Endodermal cell (in vitro differentiated cells): ENCODE data around the gene KLF2. TPM values are rescaled to one million over a fixed set of nuclear protein-coding genes. Genes with fewer than 3 reads are reported as not detected.

ENCODE experiments used
- DNase-seq: peaks from one replicate; pipeline ENCODE4 v3.0.0-alpha.2; 2017
- H3K27ac ChIP-seq: 2 replicates; pipeline ENCODE4 v1.5.1; 2013; ENCODE audit warnings: mild to moderate bottlenecking, low read depth, low read length, moderate library complexity
- H3K27me3 ChIP-seq: 2 replicates; pipeline ENCODE4 v1.6.1; 2013; ENCODE audit warnings: mild to moderate bottlenecking, low read length, moderate library complexity; ENCODE audit not compliant: insufficient read depth, control insufficient read depth, poor library complexity, severe bottlenecking
- H3K36me3 ChIP-seq: 2 replicates; pipeline ENCODE4 v1.7.0; 2013; ENCODE audit warnings: mild to moderate bottlenecking, low read length, moderate library complexity; ENCODE audit not compliant: control insufficient read depth, insufficient read depth
- H3K4me1 ChIP-seq: one replicate; pipeline ENCODE4 v1.7.0; 2013; ENCODE audit warnings: low read length; ENCODE audit not compliant: control insufficient read depth, insufficient read depth
- H3K4me3 ChIP-seq: 2 replicates; pipeline ENCODE4 v1.5.1; 2013; ENCODE audit warnings: mild to moderate bottlenecking, low read length, moderate library complexity
- H3K9ac ChIP-seq: 2 replicates; pipeline ENCODE4 v1.6.1; 2013; ENCODE audit warnings: mild to moderate bottlenecking, low read length, moderate library complexity; ENCODE audit not compliant: poor library complexity, severe bottlenecking; ENCODE audit errors: extremely low read depth
- H3K9me3 ChIP-seq: 2 replicates; pipeline ENCODE4 v1.6.1; 2013; ENCODE audit warnings: mild to moderate bottlenecking, low read length, moderate library complexity; ENCODE audit not compliant: control insufficient read depth
- H3K27ac Mint-ChIP-seq: 2 replicates; pipeline ENCODE4 v1.8.0; 2020; ENCODE audit warnings: mixed read lengths
- H3K27me3 Mint-ChIP-seq: 2 replicates; pipeline ENCODE4 v1.8.0; 2021; ENCODE audit warnings: mild to moderate bottlenecking, mixed read lengths; ENCODE audit not compliant: insufficient read depth
- H3K36me3 Mint-ChIP-seq: 2 replicates; pipeline ENCODE4 v1.8.0; 2020; ENCODE audit warnings: low read depth, mixed read lengths
- H3K4me1 Mint-ChIP-seq: 2 replicates; pipeline ENCODE4 v1.8.0; 2020; ENCODE audit warnings: mixed read lengths
- H3K4me3 Mint-ChIP-seq: 2 replicates; pipeline ENCODE4 v1.8.0; 2020; ENCODE audit warnings: mild to moderate bottlenecking, moderate library complexity, mixed read lengths
- H3K9me3 Mint-ChIP-seq: 2 replicates; pipeline ENCODE4 v1.8.0; 2020; ENCODE audit warnings: mild to moderate bottlenecking, mixed read lengths
- CTCF ChIP-seq: fragments of 200-600 bp; sonication (generic); conservative IDR thresholded peaks from 2 replicates; pipeline ENCODE4 v1.5.0; 2021; ENCODE audit warnings: antibody characterized with exemption, mild to moderate bottlenecking
- WGBS, 2 experiments: methylation state at CpG; one replicate each; pipeline versions ENCODE4 v1.1.5 to v1.1.7; 2013; ENCODE audit warnings: missing lambda C conversion rate in 2 of 2, mixed read lengths in 1 of 2; ENCODE audit not compliant: insufficient coverage in 1 of 2, insufficient read length in 1 of 2; 5-methylcytosine and 5-hydroxymethylcytosine counted together
- total RNA-seq, 2 donors: library from RNA; stranded (reverse); fragmentation: NEBNext Ultra II Directional in 1 of 2; extraction: Animal tissue kit (Norgen Biotek cat#: 25700) in 1 of 2; gene quantifications; 2 replicates in 1 of 2; 3 replicates in 1 of 2; pipeline ENCODE4 v1.2.1, GENCODE V29; 2021

The KLF2 gene
- total RNA-seq, 2 donors from 2014 or later: 0.22 to 1.4 TPM

GRCh38 chr19:16315825-16316505 is 8.7 kb upstream of the KLF2 start:
- Histone ChIP-seq H3K4me3 (no peak overlapping the region), H3K36me3 (no peaks in the 10 kb centered on the region), H3K27ac (no peak overlapping the region), H3K9me3 (no peaks in the 10 kb centered on the region), H3K9ac (no peak overlapping the region), H3K4me1 (no peaks in the 10 kb centered on the region), H3K27me3 (no peaks in the 10 kb centered on the region)
- H3K4me3 Mint-ChIP-seq: no peak overlapping the region
- no peak overlapping the region for H3K27ac Mint-ChIP-seq
- peaks cover 5% of the 10 kb centered on the region for H3K27me3 Mint-ChIP-seq
- TF ChIP-seq CTCF: no peak
- no peak for DNase-seq
- H3K36me3 Mint-ChIP-seq: no peaks in the 10 kb centered on the region
- WGBS, 2 experiments: 91 to 93% methylated on average over 9 to 13 of the region's 13 CpGs
- H3K9me3 Mint-ChIP-seq: no peaks in the 10 kb centered on the region
- H3K4me1 Mint-ChIP-seq: no peaks in the 10 kb centered on the region

- TF ChIP-seq CTCF: no peak
- no peaks in the 10 kb centered on the region for H3K4me1 ChIP-seq
- DNase-seq: no peak
- no peaks in the 10 kb centered on the region for H3K36me3 ChIP-seq
- H3K9ac ChIP-seq: no peak overlapping the region
- Mint-ChIP-seq H3K9me3 (no peaks in the 10 kb centered on the region), H3K27ac (no peak overlapping the region), H3K27me3 (peaks cover 8% of the 10 kb centered on the region), H3K36me3 (no peaks in the 10 kb centered on the region), H3K4me3 (no peak overlapping the region), H3K4me1 (no peaks in the 10 kb centered on the region)
- no peak overlapping the region for H3K27ac ChIP-seq
- no peaks in the 10 kb centered on the region for H3K9me3 ChIP-seq
- no peaks in the 10 kb centered on the region for H3K27me3 ChIP-seq
- WGBS, 2 experiments: 68 to 90% methylated on average over 2 to 3 of the region's 3 CpGs
- no peak overlapping the region for H3K4me3 ChIP-seq
These were observed 8.1 kb upstream of the KLF2 start for GRCh38 chr19:16316506-16316882.

GRCh38 chr19:16319481-16319880 is 5.1 kb upstream of the KLF2 start:
- no peak for DNase-seq
- Histone ChIP-seq H3K9me3 (no peaks in the 10 kb centered on the region), H3K27ac (no peak overlapping the region), H3K27me3 (peaks cover 21% of the 10 kb centered on the region), H3K4me1 (no peaks in the 10 kb centered on the region), H3K4me3 (no peak overlapping the region), H3K36me3 (no peaks in the 10 kb centered on the region), H3K9ac (no peak overlapping the region)
- no peak overlapping the region for H3K4me3 Mint-ChIP-seq
- no peaks in the 10 kb centered on the region for H3K9me3 Mint-ChIP-seq
- no peak overlapping the region for H3K27ac Mint-ChIP-seq
- no peak for TF ChIP-seq CTCF
- no peaks in the 10 kb centered on the region for H3K36me3 Mint-ChIP-seq
- peaks cover 33% of the 10 kb centered on the region for H3K27me3 Mint-ChIP-seq
- no peaks in the 10 kb centered on the region for H3K4me1 Mint-ChIP-seq
- WGBS, 2 experiments: 51 to 74% methylated on average over 7 of the region's 7 CpGs
